Cardiac ventricle fibroblast (primary cell): ENCODE data around the gene GPR31. TPM values are rescaled to one million over a fixed set of nuclear protein-coding genes. Genes with fewer than 3 reads are reported as not detected.

Source experiments
- total RNA-seq: library from RNA; depleted of rRNA; stranded (reverse); fragments of >200 nt; gene quantifications from 2 replicates; pipeline ENCODE4 v1.2.3, GENCODE V29; 2015

The GPR31 gene
- total RNA-seq = not detected in 2 replicates

GRCh38 chr6:167157863-167158262 is at the start of gene GPR31:
GPR31 (minus strand) TSS chr6:167157980; CDS start chr6:167157831, 149 bp downstream.

GRCh38 chr6:167122827-167123657 is 34.7 kb downstream of the GPR31 start, which contains the start of gene CCR6:
CCR6 (plus strand) TSS chr6:167123096; CDS start chr6:167136135, 13,039 bp downstream.

Other genes with a start within 250 kb of the GPR31 start
- gene RNASET2, start 201.4 kb downstream of the GPR31 start, total RNA-seq = 26.9 and 40.2 TPM in 2 replicates
- 6.9 and 7.1 TPM in 2 replicates for gene CEP43, start 158.6 kb downstream of the GPR31 start, total RNA-seq
- gene CCR6, start 34.9 kb downstream of the GPR31 start, total RNA-seq = not detected in 2 replicates
- not detected in 2 replicates for gene UNC93A, start 133.3 kb upstream of the GPR31 start, total RNA-seq
- not detected in 2 replicates for gene TTLL2, start 167.1 kb upstream of the GPR31 start, total RNA-seq